Keratinocyte (primary cell): Measurements from ENCODE around the gene ATP2B1.

Experiments used
- CTCF ChIP-seq, 3 experiments: IDR thresholded peaks in 1 of 3; conservative IDR thresholded peaks in 1 of 3; optimal IDR thresholded peaks in 1 of 3; 2 replicates in 2 of 3; 3 replicates in 1 of 3; pipeline versions ENCODE3 to v1.5.1; 2011; ENCODE audit warnings: low read length in 3 of 3, mild to moderate bottlenecking in 3 of 3, moderate library complexity in 2 of 3, control low read depth in 1 of 3, inconsistent platforms in 1 of 3; ENCODE audit not compliant: insufficient read depth in 2 of 3; ENCODE audit errors: extremely low read depth in 1 of 3
- EZH2 ChIP-seq: IDR thresholded peaks from one replicate; pipeline ENCODE4 v1.6.1; 2012; ENCODE audit warnings: inconsistent platforms, mild to moderate bottlenecking, low read length, moderate library complexity

- TF ChIP-seq CTCF (optimal IDR thresholded peaks at IDR 0.05 in 1 of 3, IDR thresholded peaks at IDR 0.05 in 1 of 3, conservative IDR thresholded peaks at IDR 0.05 in 1 of 3; ENCODE audit: extremely low read depth in 1 of 3, insufficient read depth in 2 of 3, low read length in 3 of 3) = no peak
- no peak for TF ChIP-seq EZH2
Measured at GRCh38 chr12:89756194-89756584, 47.6 kb upstream of the ATP2B1 start.
